ENCODE measurements around the gene ALB.

- TF ChIP-seq CTCF (IDR thresholded peaks at IDR 0.05) (no peak), POLR2A (IDR thresholded peaks at IDR 0.05) (no peak)
These were observed 34.0 kb downstream of the ALB start for GRCh38 chr4:73438048-73438447.

All from esophagus squamous epithelium (tissue), 4 donors.